ENCODE measurements around the gene NOTCH2.
"Not testable (repeated sequence)": the region's sequence is repeated elsewhere in the genome, so short reads cannot be mapped to it uniquely, and the experiment has no call there.

DNA sequence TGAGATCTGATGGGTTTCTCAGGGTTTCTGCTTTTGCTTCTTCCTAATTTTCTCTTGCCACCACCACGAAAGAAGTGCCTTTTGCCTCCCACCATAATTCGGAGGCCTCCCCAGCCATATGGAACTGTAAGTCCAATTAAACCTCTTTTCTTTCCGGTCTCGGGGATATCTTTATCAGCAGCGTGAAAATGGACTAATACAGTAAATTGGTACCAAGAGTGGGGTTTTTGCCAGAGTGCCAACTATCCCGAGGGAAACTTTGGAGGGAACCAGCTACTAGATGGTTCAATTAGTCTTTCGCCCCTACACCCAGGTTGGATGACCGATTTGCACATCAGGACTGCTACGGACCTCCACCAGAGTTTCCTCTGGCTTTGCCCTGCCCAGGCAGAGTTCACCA lies 68.4 kb downstream of the NOTCH2 start:
- not testable (repeated sequence) for TF ChIP-seq POLR2A (IDR thresholded peaks at IDR 0.05)
- TF ChIP-seq, protein P1, sequence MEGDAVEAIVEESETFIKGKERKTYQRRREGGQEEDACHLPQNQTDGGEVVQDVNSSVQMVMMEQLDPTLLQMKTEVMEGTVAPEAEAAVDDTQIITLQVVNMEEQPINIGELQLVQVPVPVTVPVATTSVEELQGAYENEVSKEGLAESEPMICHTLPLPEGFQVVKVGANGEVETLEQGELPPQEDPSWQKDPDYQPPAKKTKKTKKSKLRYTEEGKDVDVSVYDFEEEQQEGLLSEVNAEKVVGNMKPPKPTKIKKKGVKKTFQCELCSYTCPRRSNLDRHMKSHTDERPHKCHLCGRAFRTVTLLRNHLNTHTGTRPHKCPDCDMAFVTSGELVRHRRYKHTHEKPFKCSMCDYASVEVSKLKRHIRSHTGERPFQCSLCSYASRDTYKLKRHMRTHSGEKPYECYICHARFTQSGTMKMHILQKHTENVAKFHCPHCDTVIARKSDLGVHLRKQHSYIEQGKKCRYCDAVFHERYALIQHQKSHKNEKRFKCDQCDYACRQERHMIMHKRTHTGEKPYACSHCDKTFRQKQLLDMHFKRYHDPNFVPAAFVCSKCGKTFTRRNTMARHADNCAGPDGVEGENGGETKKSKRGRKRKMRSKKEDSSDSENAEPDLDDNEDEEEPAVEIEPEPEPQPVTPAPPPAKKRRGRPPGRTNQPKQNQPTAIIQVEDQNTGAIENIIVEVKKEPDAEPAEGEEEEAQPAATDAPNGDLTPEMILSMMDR (IDR thresholded peaks at IDR 0.05) = not testable (repeated sequence)

Data from adrenal gland (tissue), 5 donors.